ENCODE measurements around the gene LIPI.
"Not testable (repeated sequence)": the region's sequence is repeated elsewhere in the genome, so short reads cannot be mapped to it uniquely, and the experiment has no call there.

Gene LIPI

DNA sequence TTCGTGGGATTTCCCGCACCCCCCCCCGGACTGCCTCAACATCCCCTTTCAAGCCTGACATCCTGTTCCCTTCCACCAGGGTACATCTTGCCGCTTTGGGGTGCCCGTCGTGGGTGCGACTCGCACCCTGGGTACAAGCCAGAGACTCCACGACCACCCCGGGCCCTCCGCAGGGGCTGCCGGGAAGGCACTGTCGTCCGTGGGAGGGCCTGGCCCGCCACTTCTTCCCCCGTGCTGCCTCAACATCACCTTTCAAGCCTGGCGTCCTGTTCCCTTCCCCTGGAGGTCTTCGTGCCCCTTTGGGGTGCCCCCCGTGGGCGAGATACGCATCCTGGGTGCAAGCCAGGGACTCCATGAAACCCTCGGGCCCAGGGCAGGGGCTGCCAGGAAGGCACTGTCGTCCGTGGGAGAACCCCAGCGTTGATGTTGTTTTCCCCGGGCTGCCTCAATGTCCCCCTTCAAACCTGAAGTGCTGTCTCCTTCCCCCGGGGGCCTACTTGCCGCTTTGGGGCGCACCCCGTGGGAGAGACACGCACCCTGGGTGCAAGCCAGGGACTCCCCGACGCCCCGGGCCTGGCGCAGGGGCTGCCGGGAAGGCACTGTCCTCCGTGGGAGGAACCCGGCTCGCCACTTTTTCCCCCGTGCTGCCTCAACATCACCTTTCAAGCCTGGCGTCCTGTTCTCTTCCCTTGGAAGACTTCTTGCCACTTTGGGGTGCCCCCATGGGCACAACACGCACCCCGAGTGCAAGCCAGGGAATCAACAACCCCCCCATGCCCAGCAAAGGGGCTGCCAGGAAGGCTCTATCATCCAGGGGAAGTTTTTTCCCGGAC lies 138.6 kb downstream of the LIPI start:
- DNase-seq = no peak

DNA sequence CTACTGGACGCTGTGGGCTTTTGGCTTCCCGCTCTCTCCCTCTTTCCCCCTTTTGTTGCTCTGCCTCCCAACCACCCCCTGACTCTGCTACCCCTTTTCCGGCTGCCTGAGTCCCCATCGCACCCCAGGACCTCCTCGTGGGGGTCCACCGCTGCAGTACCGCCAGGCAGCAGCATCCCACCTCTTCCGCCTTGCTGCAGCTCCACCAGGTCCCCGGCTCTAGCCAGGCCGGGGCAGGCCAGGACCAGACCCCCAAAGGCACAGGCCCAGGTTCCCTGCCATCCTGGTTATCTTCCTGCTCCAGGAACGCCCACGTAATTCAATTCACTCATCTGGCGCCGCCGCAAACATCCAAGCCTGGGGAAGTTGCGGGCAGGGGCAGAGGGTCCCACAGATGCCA lies 139.8 kb downstream of the LIPI start:
- no peak for DNase-seq

DNA sequence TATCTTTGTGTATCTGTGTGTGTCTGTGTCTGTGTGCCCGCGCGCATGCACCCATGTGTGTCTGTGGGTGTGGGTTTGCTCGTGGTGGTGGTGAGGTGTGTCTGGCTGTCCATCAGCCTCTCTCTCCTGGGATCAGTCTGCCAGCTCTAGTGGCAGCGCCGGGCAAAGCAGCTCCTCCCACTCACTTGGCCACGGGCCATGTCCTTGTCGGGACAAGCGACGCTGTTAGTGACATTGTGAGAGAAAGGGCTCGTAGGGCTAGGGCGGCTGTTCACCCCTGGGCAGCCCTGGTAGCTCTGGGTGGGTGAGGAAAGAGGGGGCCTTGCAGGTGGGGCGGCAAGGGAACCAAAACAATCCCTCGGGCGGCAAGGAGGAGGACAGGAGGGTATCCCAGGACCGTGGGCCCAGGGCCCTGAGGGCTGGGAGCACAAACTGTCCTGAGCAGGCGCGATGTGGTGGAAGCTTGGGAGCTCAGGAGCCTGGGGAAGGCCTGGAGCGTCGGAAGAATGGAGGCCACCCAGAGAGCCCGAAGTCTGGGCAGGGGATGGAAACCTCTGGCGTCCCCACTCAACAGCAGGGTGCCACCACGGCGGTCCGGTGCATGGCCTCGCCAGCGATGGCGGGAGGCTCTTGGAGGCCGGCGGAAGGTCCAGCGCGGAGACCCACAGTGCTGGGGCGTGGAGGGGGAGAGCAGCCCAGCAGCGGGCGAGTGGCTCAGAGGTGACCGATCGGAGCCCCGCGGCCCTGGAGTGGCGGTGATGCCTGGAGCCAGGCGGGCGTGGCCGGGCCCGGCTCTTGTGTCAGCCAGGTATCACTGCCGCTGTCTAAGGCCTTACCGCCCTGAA lies 140.5 kb downstream of the LIPI start:
- DNase-seq = no peak

DNA sequence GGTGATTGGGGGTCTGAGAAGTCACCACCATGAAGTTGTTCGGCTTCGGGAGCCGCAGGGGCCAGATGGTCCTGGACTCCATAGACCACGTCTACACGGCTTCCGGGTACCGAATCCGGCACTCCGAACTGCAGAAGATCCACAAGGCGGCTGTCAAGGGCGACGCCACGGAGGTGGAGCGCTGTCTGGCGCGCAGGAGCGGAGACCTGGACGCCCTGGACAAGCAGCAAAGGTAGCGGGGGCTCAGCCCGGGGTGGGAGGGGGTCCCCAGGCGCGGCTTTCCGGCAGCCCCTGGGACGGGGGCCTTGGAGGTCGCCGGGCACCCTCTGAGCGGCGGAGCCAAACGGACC lies 146.5 kb downstream of the LIPI start:
- DNase-seq = no peak

- not testable (repeated sequence) for DNase-seq
Measured at GRCh38 chr21:14063620-14064295, 147.0 kb downstream of the LIPI start.

GRCh38 chr21:14062684-14063083 lies 148.1 kb downstream of the LIPI start:
- not testable (repeated sequence) for DNase-seq

DNA sequence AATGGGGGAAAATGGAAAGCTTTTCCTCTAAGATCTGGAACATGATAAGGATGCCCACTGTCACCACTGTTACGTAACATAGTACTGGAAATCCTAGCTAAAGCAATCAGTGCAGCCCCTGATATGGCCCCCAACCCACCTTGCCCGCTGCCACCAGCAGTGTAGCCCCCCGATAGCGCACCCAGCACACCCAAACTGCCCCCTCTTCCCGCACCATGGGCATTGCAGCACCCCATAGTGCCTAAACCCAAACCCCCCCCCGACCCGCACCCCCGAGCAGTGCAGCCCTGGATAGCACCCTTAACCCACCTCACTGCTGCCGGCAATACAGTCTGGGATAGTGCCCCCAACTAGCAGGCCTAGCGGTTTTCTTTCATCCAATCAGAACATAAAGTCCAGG lies 148.9 kb downstream of the LIPI start:
- DNase-seq = not testable (repeated sequence)

DNA sequence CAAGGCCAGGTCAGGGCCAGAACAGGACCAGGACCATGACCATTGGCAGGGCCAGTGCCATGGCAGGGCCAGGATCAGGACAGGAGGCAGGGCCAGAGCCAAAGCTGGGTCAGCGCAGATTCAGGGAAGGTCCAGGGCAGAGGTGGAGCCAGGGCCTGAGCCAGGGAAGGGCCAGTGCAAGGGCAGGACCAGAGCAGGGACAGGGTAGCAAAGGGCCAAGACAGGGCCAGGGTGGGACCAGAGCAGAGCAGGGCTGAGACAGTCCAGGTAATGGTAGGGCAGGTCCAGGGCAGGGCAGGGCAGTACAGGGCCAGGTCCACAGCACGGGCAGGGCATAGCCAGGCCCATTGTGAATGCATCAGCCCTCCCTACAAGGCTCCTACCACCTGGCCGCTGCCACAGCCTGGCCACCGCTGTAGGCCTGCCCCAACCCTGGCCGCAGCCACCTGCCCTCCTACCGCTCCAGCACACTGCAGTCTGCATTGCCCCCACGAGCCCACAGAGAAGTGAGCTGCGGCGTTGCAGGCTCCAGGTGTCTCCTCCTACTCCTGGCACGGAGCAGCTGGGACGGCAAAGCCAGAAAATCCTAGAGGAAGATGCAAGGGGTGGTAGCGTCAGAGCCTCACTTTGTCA lies 151.6 kb downstream of the LIPI start:
- DNase-seq = not testable (repeated sequence)

Measured in NCI-H1417 treated with DMSO at 0.1 percent for 48 hours (cell line).